ENCODE results near the gene ATF5.

- TF ChIP-seq REST (IDR thresholded peaks at IDR 0.05; ENCODE audit: insufficient replicate concordance, low read depth) (no peak), GABPA (IDR thresholded peaks at IDR 0.05; ENCODE audit: low read depth) (no peak), POLR2AphosphoS5 (IDR thresholded peaks at IDR 0.05; ENCODE audit: low read depth) (no peak), SPI1 (IDR thresholded peaks at IDR 0.05; ENCODE audit: borderline replicate concordance, low read depth) (no peak)
- TF ChIP-seq, protein P1, sequence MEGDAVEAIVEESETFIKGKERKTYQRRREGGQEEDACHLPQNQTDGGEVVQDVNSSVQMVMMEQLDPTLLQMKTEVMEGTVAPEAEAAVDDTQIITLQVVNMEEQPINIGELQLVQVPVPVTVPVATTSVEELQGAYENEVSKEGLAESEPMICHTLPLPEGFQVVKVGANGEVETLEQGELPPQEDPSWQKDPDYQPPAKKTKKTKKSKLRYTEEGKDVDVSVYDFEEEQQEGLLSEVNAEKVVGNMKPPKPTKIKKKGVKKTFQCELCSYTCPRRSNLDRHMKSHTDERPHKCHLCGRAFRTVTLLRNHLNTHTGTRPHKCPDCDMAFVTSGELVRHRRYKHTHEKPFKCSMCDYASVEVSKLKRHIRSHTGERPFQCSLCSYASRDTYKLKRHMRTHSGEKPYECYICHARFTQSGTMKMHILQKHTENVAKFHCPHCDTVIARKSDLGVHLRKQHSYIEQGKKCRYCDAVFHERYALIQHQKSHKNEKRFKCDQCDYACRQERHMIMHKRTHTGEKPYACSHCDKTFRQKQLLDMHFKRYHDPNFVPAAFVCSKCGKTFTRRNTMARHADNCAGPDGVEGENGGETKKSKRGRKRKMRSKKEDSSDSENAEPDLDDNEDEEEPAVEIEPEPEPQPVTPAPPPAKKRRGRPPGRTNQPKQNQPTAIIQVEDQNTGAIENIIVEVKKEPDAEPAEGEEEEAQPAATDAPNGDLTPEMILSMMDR (IDR thresholded peaks at IDR 0.05; ENCODE audit: insufficient read depth, low read length): no peak
Observed at GRCh38 chr19:49977881-49978280, 48.9 kb downstream of the ATF5 start.

All from HL-60 (cell line).